Measurements from ENCODE around the gene TNNT2.

Gene TNNT2

GRCh38 chr1:201377611-201378092 is at the start of gene TNNT2:
TNNT2 (minus strand) TSS chr1:201377680; CDS start chr1:201373254, 4,426 bp downstream.
- TF ChIP-seq CTCF (IDR thresholded peaks at IDR 0.05; ENCODE audit: insufficient read depth, missing control alignments) = no peak
- DNase-seq (ENCODE audit: insufficient read length, low spot score) = no peak
- FAIRE-seq = no peak

DNA sequence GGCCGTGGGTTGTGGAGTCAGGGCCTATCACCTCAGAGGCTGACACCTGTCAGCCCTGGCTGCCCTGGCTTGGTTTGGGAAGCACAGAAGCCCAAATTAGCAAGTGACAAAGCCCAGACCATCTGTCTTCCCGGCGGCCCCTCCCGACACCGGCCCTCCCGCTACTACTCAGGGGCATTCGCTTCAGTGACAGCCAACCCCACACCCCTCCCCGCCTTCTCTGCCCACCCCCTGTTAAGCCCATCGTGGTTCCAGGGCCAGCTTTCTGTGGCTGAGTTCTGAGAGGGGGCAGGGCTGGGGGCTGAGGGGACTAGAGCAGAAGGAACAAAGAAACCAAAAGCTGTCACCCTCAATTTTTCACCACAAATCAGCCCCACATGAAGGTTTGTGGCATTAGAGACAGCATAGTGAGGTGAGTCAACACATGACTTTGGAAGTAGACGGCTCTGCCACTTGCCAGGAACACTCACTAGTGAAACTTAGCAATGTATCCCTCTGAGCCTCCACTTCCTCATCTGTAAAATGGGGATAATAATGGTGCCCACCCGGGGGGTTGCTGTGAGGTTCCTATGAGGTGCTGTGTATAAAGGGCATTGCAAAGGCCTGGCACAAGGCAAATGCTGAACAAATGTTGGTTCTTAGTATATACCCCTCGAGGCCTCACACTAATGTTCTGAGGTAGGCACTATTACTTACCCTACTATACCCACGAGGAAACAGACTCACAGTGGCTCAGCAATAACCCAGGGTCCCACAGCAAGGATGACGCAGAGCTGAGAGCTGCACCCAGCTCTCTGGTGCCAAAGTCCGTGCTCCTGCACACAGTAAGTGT is 49.2 kb upstream of the TNNT2 start:
- FAIRE-seq (no peak), DNase-seq (ENCODE audit: insufficient read length, low spot score) (no peak)
- no peak for TF ChIP-seq CTCF (IDR thresholded peaks at IDR 0.05; ENCODE audit: insufficient read depth, missing control alignments)

GRCh38 chr1:201424146-201424545 is 46.7 kb upstream of the TNNT2 start:
- no peak for TF ChIP-seq CTCF (IDR thresholded peaks at IDR 0.05; ENCODE audit: insufficient read depth, missing control alignments)
- peak; percentile 74 for DNase-seq (ENCODE audit: insufficient read length, low spot score)
- peak; percentile 98 for FAIRE-seq

- no peak for TF ChIP-seq CTCF (IDR thresholded peaks at IDR 0.05; ENCODE audit: insufficient read depth, missing control alignments)
- FAIRE-seq (no peak), DNase-seq (ENCODE audit: insufficient read length, low spot score) (no peak)
These were observed 46.2 kb upstream of the TNNT2 start for GRCh38 chr1:201423655-201424054.

DNA sequence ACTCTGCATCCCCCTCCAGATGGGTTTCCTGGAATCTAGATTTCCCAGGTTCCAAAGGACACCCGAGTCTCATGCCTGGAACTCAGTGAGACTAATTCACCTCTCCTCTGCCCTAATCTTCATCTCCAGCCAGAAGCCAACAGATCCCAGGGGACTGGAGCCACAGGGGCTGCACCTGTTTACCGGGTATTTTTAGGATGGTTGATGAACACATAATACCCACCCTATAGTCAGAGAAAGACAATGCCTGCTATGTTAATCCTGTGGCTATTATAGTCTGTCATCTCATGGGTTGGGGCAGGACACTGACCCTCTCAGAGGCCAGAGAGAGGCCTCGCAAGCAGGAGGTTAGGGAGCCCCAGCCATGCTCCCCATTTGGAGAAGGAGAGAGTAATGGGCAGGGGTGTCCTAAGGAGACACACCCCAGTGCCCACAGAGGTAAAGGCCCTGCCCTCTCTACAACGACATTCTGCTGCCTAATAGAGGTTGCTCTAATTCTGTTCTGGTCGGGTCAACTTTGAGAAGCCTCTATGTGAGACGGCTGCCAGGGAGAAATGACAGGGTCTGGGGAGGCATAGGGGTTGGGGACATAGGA is 45.1 kb upstream of the TNNT2 start:
- TF ChIP-seq CTCF (IDR thresholded peaks at IDR 0.05; ENCODE audit: insufficient read depth, missing control alignments) = no peak
- DNase-seq (ENCODE audit: insufficient read length, low spot score) (no peak), FAIRE-seq (no peak)

GRCh38 chr1:201422026-201422425 is 44.5 kb upstream of the TNNT2 start:
- DNase-seq (ENCODE audit: insufficient read length, low spot score) (no peak), FAIRE-seq (no peak)
- no peak for TF ChIP-seq CTCF (IDR thresholded peaks at IDR 0.05; ENCODE audit: insufficient read depth, missing control alignments)

DNA sequence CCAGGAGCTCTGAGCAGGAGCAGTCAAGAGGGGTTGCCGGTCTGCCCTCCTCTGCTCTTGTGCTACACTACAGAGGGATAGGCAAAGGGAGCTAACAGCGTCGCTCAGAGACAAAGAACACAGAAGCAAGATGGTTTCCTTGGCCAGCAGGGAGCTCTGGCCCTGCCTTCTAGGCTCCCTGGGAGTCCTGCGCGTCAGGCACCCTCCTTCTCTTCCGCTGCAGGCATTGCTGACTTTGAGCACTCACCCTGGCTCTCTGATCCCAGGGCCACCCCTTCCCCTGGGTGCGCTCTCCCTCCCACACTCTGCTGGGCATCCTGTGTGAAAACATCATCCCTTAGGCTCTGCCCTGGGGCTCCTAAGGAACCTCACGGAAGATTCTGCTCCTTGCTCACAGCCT is 43.6 kb upstream of the TNNT2 start:
- no peak for TF ChIP-seq CTCF (IDR thresholded peaks at IDR 0.05; ENCODE audit: insufficient read depth, missing control alignments)
- FAIRE-seq (no peak), DNase-seq (ENCODE audit: insufficient read length, low spot score) (no peak)
